ENCODE data around the gene BPNT1.
"Not testable (repeated sequence)": the region's sequence is repeated elsewhere in the genome, so short reads cannot be mapped to it uniquely, and the experiment has no call there.

The BPNT1 gene

DNA sequence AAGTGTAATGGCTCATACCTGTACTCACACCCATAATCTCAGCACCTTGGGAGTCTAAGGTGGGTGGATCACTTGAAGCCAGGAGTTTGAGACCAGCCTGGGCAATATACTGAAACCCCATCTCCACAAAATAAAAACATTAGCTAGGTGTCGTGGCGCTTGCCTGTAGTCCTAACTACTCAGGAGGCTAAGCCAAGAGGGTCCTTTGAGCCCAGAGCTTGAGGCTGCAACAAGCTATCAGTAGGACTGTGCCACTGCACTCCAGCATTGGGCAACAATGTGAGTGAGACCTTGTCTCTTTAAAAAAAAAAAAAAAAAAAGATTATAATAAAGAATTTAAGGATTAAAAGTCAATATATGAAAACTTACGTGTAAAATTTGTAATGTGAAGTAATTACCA, 11.7 kb downstream of the BPNT1 start:
- DNase-seq (ENCODE audit: low read depth): no peak

- no peak for DNase-seq (ENCODE audit: low read depth)
Measured at GRCh38 chr1:220076861-220077762, 12.5 kb downstream of the BPNT1 start.

GRCh38 chr1:220067269-220068204, 22.1 kb downstream of the BPNT1 start:
- DNase-seq (ENCODE audit: low read depth): no peak

DNA sequence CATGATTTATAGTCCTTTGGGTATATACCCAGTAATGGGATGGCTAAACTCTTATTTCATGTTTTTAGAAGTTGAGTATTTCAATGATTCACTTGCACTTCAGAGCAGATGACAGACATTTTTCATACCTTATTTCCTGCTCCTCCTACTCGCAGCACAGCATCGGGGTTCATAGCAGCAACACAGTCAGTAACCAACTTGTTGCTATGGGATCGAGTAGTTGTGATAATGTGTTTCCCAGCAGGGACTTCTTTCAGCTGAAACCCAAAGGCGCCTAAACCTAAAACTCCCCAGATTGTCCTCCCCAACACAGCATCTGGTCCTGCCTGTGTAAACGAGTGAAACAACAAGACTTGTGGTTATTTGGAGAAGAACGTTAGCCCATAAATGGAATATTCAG, 27.0 kb downstream of the BPNT1 start:
- no peak for DNase-seq (ENCODE audit: low read depth)

DNA sequence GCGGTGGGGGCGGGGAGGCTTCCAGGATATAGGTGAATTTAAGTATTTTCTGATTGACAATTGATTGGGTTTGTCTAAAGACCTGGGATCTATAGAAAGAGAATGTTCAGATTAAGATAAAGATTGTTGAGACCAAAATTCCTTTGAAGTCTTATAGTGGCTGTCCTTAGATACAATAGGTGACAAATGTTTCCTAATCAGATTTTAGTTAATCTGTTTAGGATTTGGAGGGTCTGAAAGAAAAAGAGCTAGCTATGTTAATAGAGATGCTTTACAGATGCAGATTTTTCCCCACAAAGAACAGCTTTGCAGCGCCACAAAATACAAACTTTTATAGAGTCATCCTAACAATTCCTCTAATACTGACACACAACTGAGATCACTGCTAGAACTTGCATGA, 28.7 kb downstream of the BPNT1 start:
- no peak for DNase-seq (ENCODE audit: low read depth)

DNA sequence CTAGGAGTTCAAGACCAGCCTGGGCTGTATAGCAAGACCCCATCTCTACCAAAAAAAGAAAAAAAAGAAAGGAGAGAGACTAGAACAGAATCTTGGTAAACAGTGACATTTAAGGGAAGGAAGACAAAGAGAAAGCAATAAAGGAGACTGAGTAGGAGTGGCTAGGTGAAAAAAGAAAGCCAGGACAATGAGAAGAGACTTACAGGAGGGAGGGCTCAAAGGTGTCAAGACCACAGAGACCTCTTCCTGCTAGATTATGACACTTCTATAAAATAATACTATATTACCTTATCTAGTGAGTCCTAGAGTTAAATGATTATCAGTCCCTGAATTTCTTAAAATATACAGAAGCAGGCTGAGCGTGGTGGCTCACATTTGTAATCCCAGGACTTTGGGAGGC, 33.2 kb downstream of the BPNT1 start:
- DNase-seq (ENCODE audit: low read depth): no peak

GRCh38 chr1:220046052-220046930, 43.3 kb downstream of the BPNT1 start, which contains the start of gene EPRS1:
Gene EPRS1 (minus strand): TSS chr1:220046505. CDS start chr1:220046388, 117 bp downstream.
- DNase-seq (ENCODE audit: low read depth): peak; percentile 84

DNA sequence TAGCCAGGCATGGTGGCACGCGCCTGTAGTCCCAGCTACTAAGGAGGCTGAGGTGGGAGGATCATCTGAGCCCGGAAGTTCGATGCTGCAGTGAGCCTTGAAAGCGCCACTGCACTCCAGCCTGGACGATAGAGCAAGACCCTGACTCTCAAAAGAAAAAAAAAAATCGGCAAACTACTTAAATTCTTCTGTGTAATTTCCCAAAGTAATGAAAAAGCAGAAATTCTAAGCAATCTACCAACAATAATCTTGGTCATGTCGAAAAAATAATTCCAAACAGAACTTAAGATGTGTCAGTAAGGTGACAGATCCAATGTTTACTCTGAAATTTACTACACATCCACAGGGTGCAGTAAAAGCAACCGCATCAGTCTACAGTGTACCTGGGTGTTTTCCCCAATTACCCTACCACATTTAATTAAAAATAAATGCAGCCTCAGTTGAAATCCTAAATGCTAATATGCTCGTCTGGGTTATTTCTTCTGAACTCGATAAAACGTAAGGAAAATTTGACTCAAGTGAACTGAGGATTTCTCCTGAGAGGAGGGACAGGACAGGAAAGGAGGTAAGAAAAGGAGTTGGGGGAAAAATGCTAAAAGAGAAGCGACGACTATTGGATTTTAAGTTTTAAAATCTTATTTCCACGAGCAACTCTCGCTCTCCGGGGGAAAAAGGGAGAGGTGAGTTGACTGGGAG, 44.1 kb downstream of the BPNT1 start:
- no peak for DNase-seq (ENCODE audit: low read depth)

DNA sequence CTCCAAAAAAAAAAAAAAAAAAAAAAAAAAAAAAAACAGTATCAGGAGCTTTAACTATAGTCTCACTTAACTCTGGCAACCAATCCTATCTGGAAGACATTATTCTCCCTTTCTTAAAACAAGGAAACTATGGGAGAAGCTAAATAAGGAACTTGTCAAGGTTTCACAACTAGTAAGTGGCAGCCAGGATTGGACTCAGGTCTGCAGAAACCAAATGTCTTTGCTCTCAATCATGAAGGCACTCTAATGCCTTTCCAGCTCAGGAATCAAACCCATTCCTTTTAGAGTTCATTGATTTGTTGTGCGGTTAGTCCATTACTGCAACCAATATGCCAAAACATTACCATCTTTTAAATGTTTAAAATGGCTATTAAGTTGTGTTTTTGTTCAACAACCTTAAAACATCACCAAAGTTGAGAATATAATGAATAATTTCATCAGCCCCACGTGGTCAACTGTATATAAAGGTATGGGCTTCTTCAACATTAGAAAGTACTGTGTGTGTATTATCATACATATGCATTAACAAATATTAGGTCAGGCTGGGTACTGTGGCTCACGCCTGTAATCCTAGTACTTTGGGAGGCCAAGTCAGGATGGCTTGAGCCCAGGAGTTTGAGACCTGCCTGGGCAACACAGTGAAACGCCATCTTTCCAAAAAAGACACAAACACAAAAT, 44.8 kb downstream of the BPNT1 start:
- no peak for DNase-seq (ENCODE audit: low read depth)

DNA sequence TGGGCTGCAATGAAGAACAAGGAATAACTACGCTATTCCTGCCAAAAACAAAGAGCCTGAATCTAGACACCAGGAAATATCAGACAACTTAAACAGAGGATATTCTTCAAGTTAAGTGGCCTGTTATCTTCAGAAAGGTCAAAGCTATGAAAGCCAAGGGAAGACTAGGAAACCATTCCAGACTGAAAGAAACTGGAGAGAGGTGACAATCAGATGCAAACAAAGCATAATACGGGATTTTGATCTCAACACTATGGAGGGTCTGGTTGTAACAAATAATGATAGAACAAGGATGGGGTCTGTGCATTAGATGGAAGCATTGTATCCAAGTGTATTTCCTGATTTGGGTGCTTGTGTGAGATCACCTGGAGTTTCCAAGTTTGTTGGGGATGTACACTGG, 45.9 kb downstream of the BPNT1 start:
- DNase-seq (ENCODE audit: low read depth): no peak

DNA sequence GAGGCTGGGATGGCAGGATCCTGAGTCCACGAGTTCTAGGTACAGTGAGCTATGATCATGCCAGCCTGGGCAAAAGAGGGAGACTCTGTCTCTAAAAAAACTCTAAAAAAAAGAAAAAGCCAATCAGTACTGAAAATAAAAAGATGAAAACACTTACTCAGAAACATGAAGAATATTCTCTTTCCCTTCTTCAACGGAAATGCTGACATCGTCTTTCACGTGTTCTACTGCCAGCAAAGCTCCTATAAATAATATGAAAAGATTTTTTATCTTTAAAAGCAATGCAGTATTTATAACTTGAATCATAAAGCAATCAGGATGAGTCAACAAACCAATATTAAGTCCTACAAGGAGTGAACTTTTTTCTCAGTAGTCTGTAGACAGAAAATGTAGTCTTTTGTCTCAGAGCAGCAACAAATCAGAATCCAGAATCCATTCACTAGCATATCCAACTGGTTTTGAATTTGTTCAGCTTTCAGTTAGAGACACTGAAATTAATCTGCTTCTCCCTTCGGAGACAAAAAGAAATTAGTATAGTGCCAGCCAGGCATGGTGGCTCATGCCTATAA, 49.5 kb downstream of the BPNT1 start:
- no peak for DNase-seq (ENCODE audit: low read depth)

- DNase-seq (ENCODE audit: low read depth): no peak
Measured at GRCh38 chr1:220038640-220039039, 50.9 kb downstream of the BPNT1 start.

- DNase-seq (ENCODE audit: low read depth): not testable (repeated sequence)
Measured at GRCh38 chr1:220037810-220038209, 51.8 kb downstream of the BPNT1 start.

GRCh38 chr1:220032911-220033310, 56.7 kb downstream of the BPNT1 start:
- DNase-seq (ENCODE audit: low read depth): no peak

DNA sequence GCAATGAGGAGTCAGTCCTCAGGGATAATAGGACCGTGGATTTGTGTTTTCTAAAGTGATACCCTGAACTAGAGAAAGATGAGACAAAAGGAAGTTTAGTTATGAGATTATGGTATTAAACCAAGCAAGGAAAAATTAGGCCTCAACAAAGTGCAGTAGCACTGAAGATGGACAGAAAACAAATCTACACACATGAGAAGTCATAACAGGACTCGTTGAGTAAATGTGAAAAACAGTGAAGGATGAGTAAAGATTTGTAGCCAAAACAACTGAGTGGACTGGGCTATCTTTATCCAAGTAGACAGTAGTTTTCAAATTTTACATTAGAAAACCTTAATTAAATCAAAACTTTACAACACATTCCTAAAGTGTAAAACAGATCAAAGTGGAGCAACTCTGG, 58.3 kb downstream of the BPNT1 start:
- no peak for DNase-seq (ENCODE audit: low read depth)

DNA sequence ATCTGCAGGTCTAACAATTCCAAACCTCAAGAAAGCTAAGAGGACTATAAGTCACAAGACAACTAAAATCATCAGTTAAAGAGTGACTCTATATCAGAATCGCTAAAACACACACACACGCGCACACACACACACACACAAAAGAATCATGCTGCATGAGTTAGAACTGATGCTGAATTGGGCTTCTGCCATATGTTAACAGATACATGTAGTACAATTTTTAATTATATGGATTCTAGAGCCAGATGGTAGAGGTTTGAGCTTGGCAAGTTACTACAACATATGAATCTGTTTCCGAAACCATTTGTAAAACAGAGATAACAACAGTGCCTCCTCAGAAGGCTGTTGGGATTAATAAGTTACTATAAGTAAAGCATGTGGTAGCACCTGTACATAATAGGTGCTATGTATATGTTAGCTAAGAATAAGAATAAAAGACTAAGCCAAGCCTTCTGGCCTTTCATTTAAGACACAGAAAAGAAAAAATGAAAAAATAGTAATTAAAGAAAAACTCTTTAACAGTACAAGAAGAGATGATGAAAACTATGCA, 61.2 kb downstream of the BPNT1 start:
- no peak for DNase-seq (ENCODE audit: low read depth)

DNA sequence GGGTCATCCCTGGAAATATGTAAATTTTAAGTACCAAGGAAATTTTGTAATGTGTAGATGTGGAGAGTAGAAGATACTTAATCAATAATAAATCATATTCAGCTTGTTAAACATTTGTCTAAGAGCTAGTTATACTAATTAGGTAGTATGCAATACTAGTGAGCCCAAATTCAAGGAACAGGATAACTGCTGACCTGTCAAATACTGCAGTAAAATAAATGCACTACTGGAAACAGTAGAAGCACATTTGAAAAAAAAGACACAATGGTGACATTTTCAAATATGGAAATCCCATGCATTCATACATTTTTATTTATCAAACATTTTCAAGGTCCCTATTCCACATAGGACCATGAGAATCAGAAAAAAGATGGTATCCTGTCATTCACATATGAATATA, 70.5 kb downstream of the BPNT1 start:
- no peak for DNase-seq (ENCODE audit: low read depth)

- no peak for DNase-seq (ENCODE audit: low read depth)
Measured at GRCh38 chr1:220013497-220013896, 76.1 kb downstream of the BPNT1 start.

DNA sequence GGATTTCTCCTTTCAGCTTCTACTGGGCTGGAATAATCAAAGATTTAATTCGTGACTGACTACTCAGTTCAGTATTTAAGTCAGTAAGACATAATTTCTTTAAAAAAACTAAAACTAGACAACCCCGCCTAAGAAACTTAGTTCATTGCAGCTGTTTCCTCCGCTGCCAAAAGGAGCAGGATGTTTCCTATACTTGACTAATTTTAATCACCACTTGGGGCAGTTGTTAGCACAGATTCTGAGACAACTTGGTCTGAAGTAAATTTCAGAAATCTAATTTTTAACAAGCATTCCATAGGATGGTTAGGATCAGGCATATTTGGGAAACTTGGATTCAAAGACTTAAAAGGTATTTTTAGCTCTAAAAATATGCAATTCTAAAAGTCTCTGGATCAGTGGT, 77.3 kb downstream of the BPNT1 start:
- no peak for DNase-seq (ENCODE audit: low read depth)

- no peak for DNase-seq (ENCODE audit: low read depth)
Measured at GRCh38 chr1:220011620-220012019, 78.0 kb downstream of the BPNT1 start.
